AG04450 (cell line): Measurements from ENCODE around the gene GABBR1. TPM values are rescaled to one million over a fixed set of nuclear protein-coding genes. Genes with fewer than 3 reads are reported as not detected.

Source experiments
- CTCF ChIA-PET: fragments of 300-600, 350-600 bp; formaldehyde crosslinking; extraction: SDS; loops from one replicate; lab custom pipeline; 2022; ENCODE audit warnings: antibody characterized with exemption, inconsistent platforms; lab: Charles Lee
- POLR2A ChIA-PET: fragments of 350-600 bp; formaldehyde crosslinking; extraction: SDS; loops from one replicate; lab custom pipeline; 2021; ENCODE audit warnings: antibody characterized with exemption, inconsistent platforms; lab: Yijun Ruan, JAX
- DNase-seq: peaks from one replicate; pipeline ENCODE4 v3.0.0-alpha.2; 2011; ENCODE audit warnings: low read depth, low spot score
- H3K27ac ChIP-seq: one replicate; pipeline ENCODE4 v1.5.1; 2012; ENCODE audit warnings: low read depth, low read length, control low read depth
- H3K27me3 ChIP-seq: one replicate; pipeline ENCODE4 v1.6.0; 2012; ENCODE audit warnings: low read length; ENCODE audit not compliant: control insufficient read depth, insufficient read depth
- H3K4me3 ChIP-seq: 2 replicates; pipeline ENCODE4 v1.5.1; 2011; ENCODE audit warnings: mild to moderate bottlenecking, low read depth, low read length, control low read depth
- H3K9me3 ChIP-seq: 2 replicates; pipeline ENCODE4 v1.5.1; 2012; ENCODE audit warnings: low read length; ENCODE audit not compliant: control insufficient read depth, insufficient read depth
- CTCF ChIP-seq: IDR thresholded peaks from 2 replicates; pipeline ENCODE4 v1.5.1; 2011; ENCODE audit warnings: low read depth, low read length, control low read depth, inconsistent platforms
- polyA plus RNA-seq: library from polyadenylated mRNA; depleted of rRNA; stranded (reverse); fragments of >200 nt; gene quantifications from 2 replicates; pipeline ENCODE4 v1.2.3, GENCODE V29; 2011

The GABBR1 gene
- polyA plus RNA-seq, 1 experiment, result 14.6 TPM

- DNase-seq, result peak; percentile 10
- no peak overlapping the region for H3K27ac ChIP-seq
- no peak overlapping the region for H3K4me3 ChIP-seq
- POLR2A ChIA-PET, result no interaction called here
- no peaks in the 10 kb centered on the region for H3K27me3 ChIP-seq
- peak; percentile 93 for TF ChIP-seq CTCF
- CTCF ChIA-PET, result interaction anchor here (0.6 to 1.6 kb wide), 18 partner anchors 9 to 1886 kb away, joined by 3 to 6 read pairs (median 4); partner anchors contain the start of gene UBD
- no peaks in the 10 kb centered on the region for H3K9me3 ChIP-seq
Observed at GRCh38 chr6:29589423-29590048, 43.4 kb downstream of the GABBR1 start.

GRCh38 chr6:29584821-29585220 lies 48.2 kb downstream of the GABBR1 start, which contains the start of gene OR2H2:
Gene OR2H2 (plus strand): TSS chr6:29585121. CDS start chr6:29587945, 2,824 bp downstream.
- Histone ChIP-seq H3K27ac (no peak within 1 kb of the TSS), H3K4me3 (no peak within 1 kb of the TSS), H3K9me3 (no peaks in the 10 kb centered on the region), H3K27me3 (no peaks in the 10 kb centered on the region)
- DNase-seq, result no peak
- CTCF ChIA-PET, result no interaction called here
- TF ChIP-seq CTCF, result no peak
- POLR2A ChIA-PET, result no interaction called here

GRCh38 chr6:29577544-29577943 lies 55.4 kb downstream of the GABBR1 start:
- Histone ChIP-seq H3K27ac (no peak overlapping the region), H3K4me3 (no peak overlapping the region), H3K27me3 (no peaks in the 10 kb centered on the region), H3K9me3 (no peaks in the 10 kb centered on the region)
- POLR2A ChIA-PET, result no interaction called here
- TF ChIP-seq CTCF, result no peak
- CTCF ChIA-PET, result no interaction called here
- DNase-seq, result no peak

GRCh38 chr6:29576056-29576455 lies 56.9 kb downstream of the GABBR1 start:
- no peaks in the 10 kb centered on the region for H3K9me3 ChIP-seq
- H3K4me3 ChIP-seq, result no peak overlapping the region
- POLR2A ChIA-PET, result no interaction called here
- no peak for TF ChIP-seq CTCF
- H3K27me3 ChIP-seq, result no peaks in the 10 kb centered on the region
- H3K27ac ChIP-seq, result no peak overlapping the region
- CTCF ChIA-PET, result no interaction called here
- DNase-seq, result no peak

GRCh38 chr6:29567991-29568390 lies 65.0 kb downstream of the GABBR1 start:
- ChIA-PET CTCF (no interaction called here), POLR2A (no interaction called here)
- H3K9me3 ChIP-seq, result no peaks in the 10 kb centered on the region
- TF ChIP-seq CTCF, result no peak
- H3K4me3 ChIP-seq, result no peak overlapping the region
- no peaks in the 10 kb centered on the region for H3K27me3 ChIP-seq
- DNase-seq, result no peak
- no peak overlapping the region for H3K27ac ChIP-seq
